Astrocyte of the spinal cord (primary cell): Measurements from ENCODE around the gene HOXD12.

ENCODE experiments used
- DNase-seq: peaks from one replicate; pipeline ENCODE4 v3.0.0; 2011; ENCODE audit warnings: low read depth, low spot score
- H3K4me3 ChIP-seq: 2 replicates; pipeline ENCODE4 v1.5.1; 2011; ENCODE audit warnings: low read depth, mild to moderate bottlenecking, low read length, moderate library complexity
- CTCF ChIP-seq: IDR thresholded peaks from 2 replicates; pipeline ENCODE4 v1.5.1; 2012; ENCODE audit warnings: low read depth, mild to moderate bottlenecking, low read length, inconsistent platforms
- in situ Hi-C: cut with HindIII; loops from 2 replicates; pipeline ENCODE4 v1.10.0; 2017; ENCODE audit warnings: low sequenced_read_pairs

Gene HOXD12

GRCh38 chr2:176147210-176147799 is 47.7 kb downstream of the HOXD12 start:
- H3K4me3 ChIP-seq, result no peak overlapping the region
- DNase-seq, result no peak
- no peak for TF ChIP-seq CTCF
- in situ Hi-C loops, result no loop called here

GRCh38 chr2:176147800-176148496 is 48.4 kb downstream of the HOXD12 start:
- in situ Hi-C loops, result no loop called here
- no peak overlapping the region for H3K4me3 ChIP-seq
- no peak for TF ChIP-seq CTCF
- DNase-seq, result no peak

- in situ Hi-C loops, result no loop called here
- no peak overlapping the region for H3K4me3 ChIP-seq
- no peak for DNase-seq
- no peak for TF ChIP-seq CTCF
Measured at GRCh38 chr2:176148751-176149421, 49.3 kb downstream of the HOXD12 start.

GRCh38 chr2:176149481-176149938 is 49.9 kb downstream of the HOXD12 start:
- no peak for TF ChIP-seq CTCF
- DNase-seq, result no peak
- in situ Hi-C loops, result no loop called here
- H3K4me3 ChIP-seq, result no peak overlapping the region

GRCh38 chr2:176149939-176150583 is 50.5 kb downstream of the HOXD12 start:
- DNase-seq, result no peak
- in situ Hi-C loops, result no loop called here
- H3K4me3 ChIP-seq, result no peak overlapping the region
- no peak for TF ChIP-seq CTCF

- no peak for DNase-seq
- in situ Hi-C loops, result no loop called here
- no peak overlapping the region for H3K4me3 ChIP-seq
- TF ChIP-seq CTCF, result no peak
Measured at GRCh38 chr2:176150584-176151441, 51.2 kb downstream of the HOXD12 start.
